WTC11 (cell line): ENCODE data around the gene MPHOSPH6. TPM values are rescaled to one million over a fixed set of nuclear protein-coding genes. Genes with fewer than 3 reads are reported as not detected.

Source experiments
- ATAC-seq: fragments of 200-7000 bp; cut with Tn5 transposase; 2 replicates; pipeline ENCODE4 v1.10.0; 2021; ENCODE audit warnings: mild to moderate bottlenecking, moderate library complexity
- CTCF ChIA-PET: fragments of 300-600 bp; sonication (Branson Sonifier 250); formaldehyde crosslinking; loops from one replicate; lab custom pipeline; 2021; ENCODE audit warnings: antibody characterized with exemption; lab: Charles Lee
- POLR2A ChIA-PET: fragments of 350-600 bp; sonication (Branson Sonifier 250); formaldehyde crosslinking; loops from one replicate; lab custom pipeline; 2021; ENCODE audit warnings: antibody characterized with exemption; lab: Charles Lee
- DNase-seq: peaks from one replicate; pipeline ENCODE4 v3.0.0; 2021; ENCODE audit warnings: low spot score
- H3K27ac Mint-ChIP-seq: 2 replicates; pipeline ENCODE4 v1.8.0; 2021; ENCODE audit warnings: mixed read lengths
- H3K27me3 Mint-ChIP-seq: 2 replicates; pipeline ENCODE4 v1.8.0; 2021; ENCODE audit warnings: low read depth, mild to moderate bottlenecking, moderate library complexity, mixed read lengths
- H3K36me3 Mint-ChIP-seq: 2 replicates; pipeline ENCODE4 v1.8.0; 2021; ENCODE audit warnings: mixed read lengths
- H3K4me1 Mint-ChIP-seq: 2 replicates; pipeline ENCODE4 v1.8.0; 2022; ENCODE audit warnings: mixed read lengths
- H3K4me3 Mint-ChIP-seq: 2 replicates; pipeline ENCODE4 v1.8.0; 2021; ENCODE audit warnings: mild to moderate bottlenecking, moderate library complexity, mixed read lengths
- H3K9me3 Mint-ChIP-seq: 2 replicates; pipeline ENCODE4 v1.8.0; 2021; ENCODE audit warnings: mixed read lengths
- CBFB ChIP-seq: sonication (generic); formaldehyde crosslinking; IDR thresholded peaks from 2 replicates; pipeline ENCODE4 v1.8.1; 2022; ENCODE audit warnings: mild to moderate bottlenecking, low read depth, missing genetic modification reagents
- CREM ChIP-seq: sonication (generic); formaldehyde crosslinking; IDR thresholded peaks from 2 replicates; pipeline ENCODE4 v1.8.1; 2022; ENCODE audit warnings: mild to moderate bottlenecking, missing genetic modification reagents, moderate library complexity
- E2F1 ChIP-seq: sonication (generic); formaldehyde crosslinking; IDR thresholded peaks from 2 replicates; pipeline ENCODE4 v1.8.0; 2022; ENCODE audit warnings: mild to moderate bottlenecking, missing genetic modification reagents
- E2F5 ChIP-seq: sonication (generic); formaldehyde crosslinking; IDR thresholded peaks from 2 replicates; pipeline ENCODE4 v1.8.1; 2022; ENCODE audit warnings: mild to moderate bottlenecking, moderate library complexity, missing genetic modification reagents
- ELF4 ChIP-seq: sonication (generic); formaldehyde crosslinking; IDR thresholded peaks from 2 replicates; pipeline ENCODE4 v1.8.1; 2022; ENCODE audit warnings: low read depth, mild to moderate bottlenecking, moderate library complexity, missing genetic modification reagents
- GABPB1 ChIP-seq: sonication (generic); formaldehyde crosslinking; IDR thresholded peaks from 2 replicates; pipeline ENCODE4 v1.8.1; 2023; ENCODE audit warnings: mild to moderate bottlenecking, missing genetic modification reagents
- IRF2 ChIP-seq: sonication (generic); formaldehyde crosslinking; IDR thresholded peaks from 2 replicates; pipeline ENCODE4 v1.8.0; 2022; ENCODE audit warnings: low read depth, missing genetic modification reagents, borderline replicate concordance
- NR3C1 ChIP-seq: sonication (generic); formaldehyde crosslinking; conservative IDR thresholded peaks from 2 replicates; pipeline ENCODE4 v1.8.1; 2023; ENCODE audit warnings: low read depth, mild to moderate bottlenecking, missing genetic modification reagents
- PRDM15 ChIP-seq: sonication (generic); formaldehyde crosslinking; IDR thresholded peaks from 2 replicates; pipeline ENCODE4 v1.8.0; 2022; ENCODE audit warnings: missing genetic modification reagents
- TP53 ChIP-seq: sonication (generic); formaldehyde crosslinking; IDR thresholded peaks from 2 replicates; pipeline ENCODE4 v1.8.1; 2023; ENCODE audit warnings: mild to moderate bottlenecking, missing genetic modification reagents
- ZNF317 ChIP-seq: sonication (generic); formaldehyde crosslinking; IDR thresholded peaks from 2 replicates; pipeline ENCODE4 v1.8.1; 2023; ENCODE audit warnings: low read depth, mild to moderate bottlenecking, moderate library complexity, missing genetic modification reagents, borderline replicate concordance
- total RNA-seq: library from RNA; stranded (reverse); gene quantifications from 3 replicates; pipeline ENCODE4 v1.2.3, GENCODE V29; 2021
- TF ChIP-seq, protein P1 (sequence below): fragments of 200-600 bp; IDR thresholded peaks from 2 replicates; pipeline ENCODE4 v1.8.0; 2022; ENCODE audit warnings: antibody characterized with exemption
- TF ChIP-seq, protein P2 (sequence below): fragments of 250-450 bp; sonication (Bioruptor Pico); IDR thresholded peaks from 2 replicates; pipeline ENCODE4 v1.9.0; 2021; ENCODE audit warnings: mild to moderate bottlenecking, borderline replicate concordance

The MPHOSPH6 gene
- total RNA-seq, 1 experiment from 2014 or later = 30.8 TPM

DNA sequence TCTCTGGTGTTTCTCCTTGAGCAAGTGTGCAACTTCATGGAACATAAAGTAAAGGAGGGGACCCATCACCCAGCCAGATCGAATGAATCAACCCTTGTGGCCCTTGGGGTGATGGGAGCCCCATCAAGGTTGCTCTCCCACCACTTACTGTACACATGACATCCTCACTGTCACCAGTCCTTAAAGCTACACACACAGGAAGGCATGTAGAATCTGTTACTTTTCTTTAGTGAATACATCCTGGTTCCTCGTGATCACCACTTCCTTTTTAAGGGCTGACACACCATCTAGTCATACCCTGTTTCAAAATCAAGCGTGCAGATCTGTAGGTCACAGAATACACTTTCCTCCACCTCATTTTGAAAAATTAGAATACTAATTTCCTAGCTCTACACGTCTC, 22.6 kb upstream of the MPHOSPH6 start:
- TF ChIP-seq CBFB (no peak), GABPB1 (CRISPR knock-in tag) (no peak), E2F5 (CRISPR knock-in tag) (no peak), PRDM15 (CRISPR knock-in tag) (no peak)
- Mint-ChIP-seq H3K4me1 (peaks cover 9% of the 10 kb centered on the region), H3K36me3 (no peaks in the 10 kb centered on the region), H3K27me3 (no peaks in the 10 kb centered on the region), H3K27ac (no peak overlapping the region), H3K9me3 (no peaks in the 10 kb centered on the region), H3K4me3 (no peak overlapping the region)
- ATAC-seq (no peak), DNase-seq (no peak)
- ChIA-PET CTCF (no interaction called here), POLR2A (interaction anchor here (1.6 kb wide), 1 partner anchor 56 kb away, joined by 3 read pairs; no protein-coding TSS in a partner anchor)

- ChIA-PET POLR2A (no interaction called here), CTCF (no interaction called here)
- no peak for ATAC-seq
- DNase-seq = no peak
- no peak overlapping the region for H3K27ac Mint-ChIP-seq
- H3K9me3 Mint-ChIP-seq = no peaks in the 10 kb centered on the region
- H3K36me3 Mint-ChIP-seq = no peaks in the 10 kb centered on the region
- no peaks in the 10 kb centered on the region for H3K27me3 Mint-ChIP-seq
- TF ChIP-seq NR3C1 (CRISPR knock-in tag) (no peak), IRF2 (CRISPR knock-in tag) (no peak), ZNF317 (CRISPR knock-in tag) (no peak), E2F1 (CRISPR knock-in tag) (no peak), TP53 (CRISPR knock-in tag) (no peak), CREM (no peak), ELF4 (CRISPR knock-in tag) (no peak)
- TF ChIP-seq, protein P1, sequence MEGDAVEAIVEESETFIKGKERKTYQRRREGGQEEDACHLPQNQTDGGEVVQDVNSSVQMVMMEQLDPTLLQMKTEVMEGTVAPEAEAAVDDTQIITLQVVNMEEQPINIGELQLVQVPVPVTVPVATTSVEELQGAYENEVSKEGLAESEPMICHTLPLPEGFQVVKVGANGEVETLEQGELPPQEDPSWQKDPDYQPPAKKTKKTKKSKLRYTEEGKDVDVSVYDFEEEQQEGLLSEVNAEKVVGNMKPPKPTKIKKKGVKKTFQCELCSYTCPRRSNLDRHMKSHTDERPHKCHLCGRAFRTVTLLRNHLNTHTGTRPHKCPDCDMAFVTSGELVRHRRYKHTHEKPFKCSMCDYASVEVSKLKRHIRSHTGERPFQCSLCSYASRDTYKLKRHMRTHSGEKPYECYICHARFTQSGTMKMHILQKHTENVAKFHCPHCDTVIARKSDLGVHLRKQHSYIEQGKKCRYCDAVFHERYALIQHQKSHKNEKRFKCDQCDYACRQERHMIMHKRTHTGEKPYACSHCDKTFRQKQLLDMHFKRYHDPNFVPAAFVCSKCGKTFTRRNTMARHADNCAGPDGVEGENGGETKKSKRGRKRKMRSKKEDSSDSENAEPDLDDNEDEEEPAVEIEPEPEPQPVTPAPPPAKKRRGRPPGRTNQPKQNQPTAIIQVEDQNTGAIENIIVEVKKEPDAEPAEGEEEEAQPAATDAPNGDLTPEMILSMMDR = no peak
- TF ChIP-seq, protein P2, sequence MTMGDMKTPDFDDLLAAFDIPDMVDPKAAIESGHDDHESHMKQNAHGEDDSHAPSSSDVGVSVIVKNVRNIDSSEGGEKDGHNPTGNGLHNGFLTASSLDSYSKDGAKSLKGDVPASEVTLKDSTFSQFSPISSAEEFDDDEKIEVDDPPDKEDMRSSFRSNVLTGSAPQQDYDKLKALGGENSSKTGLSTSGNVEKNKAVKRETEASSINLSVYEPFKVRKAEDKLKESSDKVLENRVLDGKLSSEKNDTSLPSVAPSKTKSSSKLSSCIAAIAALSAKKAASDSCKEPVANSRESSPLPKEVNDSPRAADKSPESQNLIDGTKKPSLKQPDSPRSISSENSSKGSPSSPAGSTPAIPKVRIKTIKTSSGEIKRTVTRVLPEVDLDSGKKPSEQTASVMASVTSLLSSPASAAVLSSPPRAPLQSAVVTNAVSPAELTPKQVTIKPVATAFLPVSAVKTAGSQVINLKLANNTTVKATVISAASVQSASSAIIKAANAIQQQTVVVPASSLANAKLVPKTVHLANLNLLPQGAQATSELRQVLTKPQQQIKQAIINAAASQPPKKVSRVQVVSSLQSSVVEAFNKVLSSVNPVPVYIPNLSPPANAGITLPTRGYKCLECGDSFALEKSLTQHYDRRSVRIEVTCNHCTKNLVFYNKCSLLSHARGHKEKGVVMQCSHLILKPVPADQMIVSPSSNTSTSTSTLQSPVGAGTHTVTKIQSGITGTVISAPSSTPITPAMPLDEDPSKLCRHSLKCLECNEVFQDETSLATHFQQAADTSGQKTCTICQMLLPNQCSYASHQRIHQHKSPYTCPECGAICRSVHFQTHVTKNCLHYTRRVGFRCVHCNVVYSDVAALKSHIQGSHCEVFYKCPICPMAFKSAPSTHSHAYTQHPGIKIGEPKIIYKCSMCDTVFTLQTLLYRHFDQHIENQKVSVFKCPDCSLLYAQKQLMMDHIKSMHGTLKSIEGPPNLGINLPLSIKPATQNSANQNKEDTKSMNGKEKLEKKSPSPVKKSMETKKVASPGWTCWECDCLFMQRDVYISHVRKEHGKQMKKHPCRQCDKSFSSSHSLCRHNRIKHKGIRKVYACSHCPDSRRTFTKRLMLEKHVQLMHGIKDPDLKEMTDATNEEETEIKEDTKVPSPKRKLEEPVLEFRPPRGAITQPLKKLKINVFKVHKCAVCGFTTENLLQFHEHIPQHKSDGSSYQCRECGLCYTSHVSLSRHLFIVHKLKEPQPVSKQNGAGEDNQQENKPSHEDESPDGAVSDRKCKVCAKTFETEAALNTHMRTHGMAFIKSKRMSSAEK (CRISPR knock-in tag) = no peak
- no peak overlapping the region for H3K4me3 Mint-ChIP-seq
- peaks cover 9% of the 10 kb centered on the region for H3K4me1 Mint-ChIP-seq
Observed at GRCh38 chr16:82190386-82190785, 20.4 kb upstream of the MPHOSPH6 start.
